SK-N-DZ (cell line): ENCODE data around the gene ASCL2.

Experiments
- DNase-seq: peaks from one replicate; pipeline ENCODE4 v3.0.0-alpha.2; 2015; ENCODE audit warnings: low spot score

Gene ASCL2

GRCh38 chr11:2234963-2235362 lies 35.4 kb downstream of the ASCL2 start:
- no peak for DNase-seq

- no peak for DNase-seq
These were observed 36.5 kb downstream of the ASCL2 start for GRCh38 chr11:2233693-2234455.

DNA sequence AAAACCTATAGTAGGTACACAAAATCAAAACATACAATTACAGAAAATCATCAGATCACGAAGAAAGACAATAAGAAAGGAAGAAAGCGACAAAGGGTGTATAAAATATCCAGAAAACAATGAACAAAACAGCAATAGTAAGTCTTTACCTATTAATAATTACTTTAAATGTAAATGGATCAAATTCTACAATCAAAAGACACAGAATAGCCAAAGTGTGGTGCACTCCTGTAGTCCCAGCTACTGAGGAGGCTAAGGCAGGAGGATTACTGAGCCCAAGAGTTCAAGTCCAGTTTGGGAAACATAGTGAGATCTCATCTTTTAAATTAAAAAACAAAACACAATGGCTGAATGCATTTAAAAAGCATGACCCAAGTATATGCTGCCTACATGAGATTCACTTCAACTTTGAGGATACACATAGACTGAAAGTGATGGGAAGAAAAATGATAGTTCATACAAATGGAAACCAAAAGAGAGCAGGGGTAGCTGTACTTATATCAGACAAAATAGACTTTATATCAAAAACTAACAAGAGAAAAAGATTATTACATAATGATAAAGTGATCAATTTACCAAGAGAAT lies 40.6 kb downstream of the ASCL2 start:
- no peak for DNase-seq

- DNase-seq: no peak
These were observed 46.1 kb downstream of the ASCL2 start for GRCh38 chr11:2224254-2224653.

DNA sequence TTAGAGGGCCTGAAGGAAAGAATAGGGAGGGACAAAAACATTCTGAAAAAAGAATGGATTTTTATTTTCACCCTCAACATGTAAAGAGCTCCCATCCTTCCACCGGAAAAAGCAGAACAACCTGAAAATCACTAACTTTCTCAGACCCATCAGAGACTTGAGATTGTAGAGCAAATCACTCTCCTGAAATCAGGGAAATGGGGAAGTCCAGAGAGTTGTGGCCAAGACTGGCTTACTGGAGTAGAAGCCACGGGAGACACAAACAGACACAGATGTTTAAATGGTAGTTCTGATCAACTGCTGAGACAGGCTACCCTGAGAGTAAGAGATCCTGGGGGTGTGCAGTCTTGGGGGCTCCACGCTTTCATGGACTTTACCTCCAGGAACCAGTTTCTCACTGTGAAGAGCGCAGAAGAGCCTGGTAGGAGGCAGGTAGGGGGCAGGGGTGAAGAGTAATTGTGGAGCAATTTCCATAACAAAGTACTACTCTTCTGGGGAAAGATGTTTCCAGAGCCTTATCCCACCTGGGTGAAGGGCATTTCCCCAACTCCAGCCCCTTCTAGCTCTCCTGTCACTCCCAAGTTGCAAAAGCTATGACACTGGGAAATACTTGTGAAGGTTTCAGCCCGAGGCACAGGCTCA lies 47.1 kb downstream of the ASCL2 start:
- no peak for DNase-seq

GRCh38 chr11:2222451-2222850 lies 47.9 kb downstream of the ASCL2 start:
- DNase-seq: no peak

- no peak for DNase-seq
These were observed 48.8 kb downstream of the ASCL2 start for GRCh38 chr11:2221591-2221990.

DNA sequence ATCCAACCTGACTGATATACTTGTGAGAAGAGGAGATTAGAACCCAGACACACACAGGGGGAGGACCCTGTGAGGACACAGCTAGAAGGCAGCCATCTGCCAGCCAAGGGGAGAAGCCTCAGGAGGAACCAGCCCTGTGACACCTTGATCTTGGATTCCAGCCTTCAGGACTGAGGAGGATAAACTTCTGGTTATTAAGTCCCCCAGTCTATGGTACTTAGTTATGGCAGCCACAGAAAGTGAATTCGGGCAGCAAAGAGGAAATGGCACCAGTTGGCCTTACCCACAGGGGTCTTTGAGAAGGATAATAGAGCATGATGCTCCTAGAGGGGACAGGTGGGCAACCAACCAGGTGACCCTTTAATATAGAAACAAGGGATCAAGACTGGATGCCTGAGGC lies 49.4 kb downstream of the ASCL2 start:
- DNase-seq: no peak

DNA sequence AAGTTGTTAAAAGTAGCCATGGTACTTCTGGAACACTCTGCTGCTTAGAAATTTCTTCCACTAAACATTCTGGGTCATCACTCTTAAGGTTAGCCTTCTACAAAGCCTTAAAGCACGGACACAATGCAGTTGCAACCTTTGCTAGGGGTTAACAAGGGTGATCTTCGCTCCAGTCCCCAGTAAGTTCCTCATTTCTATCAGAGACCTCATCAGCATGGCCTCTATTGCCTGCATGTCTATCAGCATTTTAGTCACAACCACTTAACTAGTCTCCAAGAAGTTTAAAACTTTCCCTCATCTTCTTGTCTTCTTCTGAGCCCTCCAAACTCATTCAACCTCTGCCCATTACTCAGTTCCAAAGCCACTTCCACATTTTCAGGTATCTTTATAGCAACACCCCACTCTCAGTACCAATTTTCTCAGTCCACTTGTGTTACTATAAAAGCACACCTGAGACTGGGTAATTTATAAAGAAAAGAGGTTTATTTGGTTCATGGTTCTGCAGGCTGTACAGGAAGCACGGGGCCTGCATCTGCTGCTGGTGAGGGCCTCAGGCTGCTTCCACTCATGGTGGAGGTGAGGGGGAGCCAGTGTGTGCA lies 50.1 kb downstream of the ASCL2 start:
- DNase-seq: no peak

GRCh38 chr11:2219318-2220017 lies 50.9 kb downstream of the ASCL2 start:
- no peak for DNase-seq
